ENCODE measurements around the gene L3MBTL3. TPM values are rescaled to one million over a fixed set of nuclear protein-coding genes. Genes with fewer than 3 reads are reported as not detected.

Gene L3MBTL3
- total RNA-seq, 1 experiment from 2014 or later = 3.1 TPM

DNA sequence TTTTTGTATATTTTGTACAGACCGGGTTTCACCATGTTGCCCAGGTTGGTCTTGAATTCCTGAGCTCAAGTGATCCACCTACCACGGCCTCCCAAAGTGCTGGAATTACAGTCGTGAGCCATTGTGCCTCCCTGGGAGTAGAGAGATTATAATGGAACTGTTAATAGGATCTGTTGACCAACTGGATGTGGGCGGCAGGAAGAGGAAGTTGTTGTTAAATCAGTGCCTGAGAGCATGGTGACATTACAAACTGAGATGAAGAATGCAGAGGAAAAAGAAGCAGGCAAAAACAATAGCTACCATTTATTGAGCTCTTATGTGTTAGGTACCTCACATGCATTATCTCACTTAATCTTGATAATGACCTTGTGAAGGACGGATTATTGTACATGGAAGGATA lies 9.2 kb upstream of the L3MBTL3 start:
- Histone ChIP-seq H3K36me3 (ENCODE audit: low read depth, low read length) (no peaks in the 10 kb centered on the region), H3K4me1 (ENCODE audit: insufficient read depth, low read length) (no peaks in the 10 kb centered on the region), H3F3A (ENCODE audit: low read length, unreplicated experiment) (no peaks in the 10 kb centered on the region), H3K9me3 (ENCODE audit: low read length) (no peaks in the 10 kb centered on the region), H3K4me2 (ENCODE audit: low read length) (no peak overlapping the region), H2AFZ (ENCODE audit: low read length) (no peak overlapping the region), H3K79me2 (ENCODE audit: low read length) (no peaks in the 10 kb centered on the region), H3K9me2 (replicated peaks; ENCODE audit: low read length) (no peaks in the 10 kb centered on the region), H3K27me3 (ENCODE audit: low read length) (no peaks in the 10 kb centered on the region), H3K27ac (ENCODE audit: low read length) (no peak overlapping the region), H3K4me3 (ENCODE audit: low read length) (no peak overlapping the region), H4K20me1 (ENCODE audit: low read length) (no peaks in the 10 kb centered on the region), H3K9ac (ENCODE audit: low read length) (no peak overlapping the region)
- no TSS peak for BruUV-seq (replicated peaks)
- intact Hi-C loops (cut with micrococcal nuclease) = no loop called here
- POLR2A ChIA-PET (ENCODE audit: unreplicated experiment) = no interaction called here
- ATAC-seq = no peak
- DNase-seq = no peak
- TF ChIP-seq EZH2 (IDR thresholded peaks at IDR 0.05; ENCODE audit: low read length, unreplicated experiment) (no peak), EZH2phosphoT487 (IDR thresholded peaks at IDR 0.05; ENCODE audit: borderline replicate concordance, low read length) (no peak)
- TF ChIP-seq, protein P1, sequence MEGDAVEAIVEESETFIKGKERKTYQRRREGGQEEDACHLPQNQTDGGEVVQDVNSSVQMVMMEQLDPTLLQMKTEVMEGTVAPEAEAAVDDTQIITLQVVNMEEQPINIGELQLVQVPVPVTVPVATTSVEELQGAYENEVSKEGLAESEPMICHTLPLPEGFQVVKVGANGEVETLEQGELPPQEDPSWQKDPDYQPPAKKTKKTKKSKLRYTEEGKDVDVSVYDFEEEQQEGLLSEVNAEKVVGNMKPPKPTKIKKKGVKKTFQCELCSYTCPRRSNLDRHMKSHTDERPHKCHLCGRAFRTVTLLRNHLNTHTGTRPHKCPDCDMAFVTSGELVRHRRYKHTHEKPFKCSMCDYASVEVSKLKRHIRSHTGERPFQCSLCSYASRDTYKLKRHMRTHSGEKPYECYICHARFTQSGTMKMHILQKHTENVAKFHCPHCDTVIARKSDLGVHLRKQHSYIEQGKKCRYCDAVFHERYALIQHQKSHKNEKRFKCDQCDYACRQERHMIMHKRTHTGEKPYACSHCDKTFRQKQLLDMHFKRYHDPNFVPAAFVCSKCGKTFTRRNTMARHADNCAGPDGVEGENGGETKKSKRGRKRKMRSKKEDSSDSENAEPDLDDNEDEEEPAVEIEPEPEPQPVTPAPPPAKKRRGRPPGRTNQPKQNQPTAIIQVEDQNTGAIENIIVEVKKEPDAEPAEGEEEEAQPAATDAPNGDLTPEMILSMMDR (conservative IDR thresholded peaks at IDR 0.05; ENCODE audit: low read depth, low read length) = no peak
- CTCF ChIA-PET = no interaction called here

DNA sequence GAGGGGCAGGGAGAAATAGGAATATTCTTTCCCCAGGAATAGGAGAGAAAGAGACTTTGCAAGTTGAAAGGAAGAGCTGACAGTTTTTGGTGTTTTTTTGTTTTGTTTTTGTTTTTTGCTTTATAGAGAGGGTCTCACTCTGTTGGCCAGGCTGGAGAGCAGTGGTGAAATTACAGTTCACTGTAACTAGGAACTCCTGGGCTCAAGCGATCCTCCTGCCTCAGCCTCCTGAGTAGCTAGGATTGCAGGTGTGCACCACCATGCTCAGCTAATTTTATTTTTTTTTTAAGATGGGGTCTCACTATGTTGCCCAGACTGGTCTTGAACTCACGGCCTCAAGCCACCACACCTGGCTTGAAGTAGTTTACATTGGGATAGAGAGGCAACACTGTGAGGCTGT lies 8.0 kb upstream of the L3MBTL3 start:
- Histone ChIP-seq H4K20me1 (ENCODE audit: low read length) (no peaks in the 10 kb centered on the region), H3K4me1 (ENCODE audit: insufficient read depth, low read length) (no peaks in the 10 kb centered on the region), H3K9me2 (replicated peaks; ENCODE audit: low read length) (no peaks in the 10 kb centered on the region), H3F3A (ENCODE audit: low read length, unreplicated experiment) (no peaks in the 10 kb centered on the region), H2AFZ (ENCODE audit: low read length) (no peak overlapping the region), H3K9ac (ENCODE audit: low read length) (no peak overlapping the region), H3K27ac (ENCODE audit: low read length) (no peak overlapping the region), H3K4me2 (ENCODE audit: low read length) (no peak overlapping the region), H3K36me3 (ENCODE audit: low read depth, low read length) (no peaks in the 10 kb centered on the region), H3K4me3 (ENCODE audit: low read length) (no peak overlapping the region), H3K79me2 (ENCODE audit: low read length) (no peaks in the 10 kb centered on the region), H3K27me3 (ENCODE audit: low read length) (no peaks in the 10 kb centered on the region), H3K9me3 (ENCODE audit: low read length) (no peaks in the 10 kb centered on the region)
- no TSS peak for BruUV-seq (replicated peaks)
- DNase-seq = no peak
- TF ChIP-seq, protein P1 (conservative IDR thresholded peaks at IDR 0.05; ENCODE audit: low read depth, low read length) = no peak
- no peak for TF ChIP-seq EZH2phosphoT487 (IDR thresholded peaks at IDR 0.05; ENCODE audit: borderline replicate concordance, low read length)
- no peak for ATAC-seq
- CTCF ChIA-PET = no interaction called here
- POLR2A ChIA-PET (ENCODE audit: unreplicated experiment) = no interaction called here
- intact Hi-C loops (cut with micrococcal nuclease) = no loop called here

DNA sequence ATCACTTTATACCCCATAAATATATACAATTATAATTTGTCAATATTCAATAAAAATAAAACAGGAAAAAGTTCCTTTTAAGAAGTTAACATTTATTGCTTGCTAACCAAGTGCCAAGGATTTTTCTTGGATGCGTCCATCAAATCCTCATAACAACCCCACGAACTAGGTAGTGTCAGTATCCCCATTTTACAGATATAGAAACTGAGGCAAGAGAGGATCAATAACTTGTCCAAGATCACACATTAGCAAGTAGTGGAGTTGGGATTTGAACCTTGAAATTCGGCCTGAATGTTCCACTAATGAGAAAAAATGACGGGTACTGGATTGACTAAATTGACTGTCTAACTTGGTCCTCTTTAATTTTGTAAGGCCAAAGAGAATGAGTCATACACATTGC lies 5.7 kb upstream of the L3MBTL3 start:
- no peak for DNase-seq
- no peaks in the 10 kb centered on the region for H3K36me3 ChIP-seq (ENCODE audit: low read depth, low read length)
- ChIA-PET CTCF (interaction anchor here (0.6 kb wide), 1 partner anchor 270 kb away, joined by 3 read pairs; no protein-coding TSS in a partner anchor), POLR2A (ENCODE audit: unreplicated experiment) (no interaction called here)
- no peaks in the 10 kb centered on the region for H3K4me1 ChIP-seq (ENCODE audit: insufficient read depth, low read length)
- no peak overlapping the region for H3K4me2 ChIP-seq (ENCODE audit: low read length)
- no peaks in the 10 kb centered on the region for H4K20me1 ChIP-seq (ENCODE audit: low read length)
- H2AFZ ChIP-seq (ENCODE audit: low read length) = no peak overlapping the region
- H3F3A ChIP-seq (ENCODE audit: low read length, unreplicated experiment) = no peaks in the 10 kb centered on the region
- intact Hi-C loops (cut with micrococcal nuclease) = no loop called here
- H3K27me3 ChIP-seq (ENCODE audit: low read length) = no peaks in the 10 kb centered on the region
- ATAC-seq = no peak
- no peak overlapping the region for H3K9ac ChIP-seq (ENCODE audit: low read length)
- H3K9me2 ChIP-seq (replicated peaks; ENCODE audit: low read length) = no peaks in the 10 kb centered on the region
- H3K4me3 ChIP-seq (ENCODE audit: low read length) = no peak overlapping the region
- H3K79me2 ChIP-seq (ENCODE audit: low read length) = no peaks in the 10 kb centered on the region
- no TSS peak for BruUV-seq (replicated peaks)
- H3K9me3 ChIP-seq (ENCODE audit: low read length) = no peaks in the 10 kb centered on the region
- TF ChIP-seq EZH2 (IDR thresholded peaks at IDR 0.05; ENCODE audit: low read length, unreplicated experiment) (no peak), EZH2phosphoT487 (IDR thresholded peaks at IDR 0.05; ENCODE audit: borderline replicate concordance, low read length) (no peak)
- TF ChIP-seq, protein P1 (conservative IDR thresholded peaks at IDR 0.05; ENCODE audit: low read depth, low read length) = no peak
- no peak overlapping the region for H3K27ac ChIP-seq (ENCODE audit: low read length)
